Cardiac fibroblast (primary cell): ENCODE measurements around the gene ZNF503.

Experiments
- DNase-seq, 2 donors: peaks; one replicate each; pipeline versions ENCODE4 v3.0.0 to v3.0.0-alpha.2; 2010; ENCODE audit warnings: low read depth in 2 of 2
- H3K4me3 ChIP-seq, 2 donors: replicated peaks in 1 of 2; 1 replicate in 1 of 2; 2 replicates in 1 of 2; pipeline ENCODE4 v1.5.1; 2011; ENCODE audit warnings: low read depth in 2 of 2, low read length in 2 of 2, mild to moderate bottlenecking in 2 of 2, moderate library complexity in 1 of 2
- TF ChIP-seq, protein P1 (sequence below): IDR thresholded peaks from one replicate; pipeline ENCODE4 v1.5.1; 2011; ENCODE audit warnings: low read depth, mild to moderate bottlenecking, low read length, inconsistent platforms

ZNF503 gene

DNA sequence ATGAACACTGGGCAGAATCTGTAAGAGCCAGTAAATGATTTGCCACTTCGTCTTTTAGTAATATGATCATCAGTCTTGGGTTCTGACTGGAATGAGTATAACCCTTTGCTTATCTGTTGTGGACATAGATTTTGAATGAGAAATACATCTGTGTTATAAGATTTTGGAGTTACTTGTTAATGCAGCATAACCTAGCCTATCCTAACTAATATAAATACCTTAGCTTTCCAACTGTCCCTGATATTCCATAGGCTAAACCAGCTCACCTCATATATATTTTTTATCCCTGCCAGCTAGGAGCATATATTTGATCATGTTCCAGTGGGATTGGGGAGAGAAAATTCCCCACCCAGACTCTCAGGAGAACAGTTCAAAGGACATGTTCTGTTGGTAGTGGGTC is 44.9 kb upstream of the ZNF503 start:
- TF ChIP-seq, protein P1, sequence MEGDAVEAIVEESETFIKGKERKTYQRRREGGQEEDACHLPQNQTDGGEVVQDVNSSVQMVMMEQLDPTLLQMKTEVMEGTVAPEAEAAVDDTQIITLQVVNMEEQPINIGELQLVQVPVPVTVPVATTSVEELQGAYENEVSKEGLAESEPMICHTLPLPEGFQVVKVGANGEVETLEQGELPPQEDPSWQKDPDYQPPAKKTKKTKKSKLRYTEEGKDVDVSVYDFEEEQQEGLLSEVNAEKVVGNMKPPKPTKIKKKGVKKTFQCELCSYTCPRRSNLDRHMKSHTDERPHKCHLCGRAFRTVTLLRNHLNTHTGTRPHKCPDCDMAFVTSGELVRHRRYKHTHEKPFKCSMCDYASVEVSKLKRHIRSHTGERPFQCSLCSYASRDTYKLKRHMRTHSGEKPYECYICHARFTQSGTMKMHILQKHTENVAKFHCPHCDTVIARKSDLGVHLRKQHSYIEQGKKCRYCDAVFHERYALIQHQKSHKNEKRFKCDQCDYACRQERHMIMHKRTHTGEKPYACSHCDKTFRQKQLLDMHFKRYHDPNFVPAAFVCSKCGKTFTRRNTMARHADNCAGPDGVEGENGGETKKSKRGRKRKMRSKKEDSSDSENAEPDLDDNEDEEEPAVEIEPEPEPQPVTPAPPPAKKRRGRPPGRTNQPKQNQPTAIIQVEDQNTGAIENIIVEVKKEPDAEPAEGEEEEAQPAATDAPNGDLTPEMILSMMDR: no peak
- no peak overlapping the region for H3K4me3 ChIP-seq
- DNase-seq: no peak

DNA sequence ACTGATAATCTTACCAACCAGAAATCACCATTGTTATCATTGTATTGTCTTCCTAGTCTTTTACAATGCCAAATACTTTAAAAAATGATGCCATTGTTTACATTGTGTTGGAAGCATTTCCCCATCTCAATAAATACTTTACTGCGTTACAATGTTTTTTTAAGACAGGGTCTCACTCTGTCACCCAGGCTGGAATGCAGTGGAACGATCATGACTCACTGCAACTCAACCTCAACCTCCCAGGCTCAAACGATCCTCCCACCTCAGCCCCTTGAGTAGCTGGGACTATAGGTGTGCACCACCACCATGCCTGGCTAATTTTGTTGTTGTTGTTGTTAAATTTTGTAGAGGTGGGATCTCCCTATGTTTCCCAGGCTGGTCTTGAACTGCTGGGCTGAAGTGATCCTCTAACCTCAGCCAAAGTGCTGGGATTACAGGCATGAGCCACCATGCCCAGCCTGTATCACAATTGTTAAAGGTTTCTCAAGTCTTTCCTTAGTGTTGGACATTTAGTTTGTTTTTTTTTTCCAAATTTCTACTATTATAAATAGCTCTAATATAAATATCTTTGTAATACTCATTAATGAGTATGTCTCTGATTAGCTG is 43.3 kb upstream of the ZNF503 start:
- TF ChIP-seq, protein P1: no peak
- DNase-seq: peak in 1 of 2 donors; percentile 16
- H3K4me3 ChIP-seq: no peak overlapping the region

GRCh38 chr10:75443362-75443761 is 41.8 kb upstream of the ZNF503 start:
- DNase-seq: no peak
- no peak overlapping the region for H3K4me3 ChIP-seq
- TF ChIP-seq, protein P1: no peak

DNA sequence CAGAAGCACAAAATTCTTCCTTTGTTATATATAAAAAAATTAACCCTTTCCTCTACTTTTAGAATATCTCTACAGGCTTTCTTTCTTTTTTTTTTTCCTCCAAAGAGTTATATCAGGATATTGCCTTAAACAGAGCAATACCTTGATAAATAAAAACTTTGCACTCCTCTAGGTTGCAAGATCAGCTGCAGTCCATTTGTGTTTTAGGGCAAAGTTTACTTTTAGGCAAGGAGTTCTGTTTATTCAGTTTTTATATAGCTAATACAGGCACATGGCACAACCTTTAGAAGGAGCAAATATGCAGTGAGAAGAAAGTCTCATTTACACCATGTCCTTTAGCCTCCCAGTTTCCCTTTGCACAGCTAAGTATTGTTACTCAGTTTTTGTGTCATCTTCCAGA is 40.1 kb upstream of the ZNF503 start:
- TF ChIP-seq, protein P1: no peak
- DNase-seq: no peak
- no peak overlapping the region for H3K4me3 ChIP-seq

- no peak for DNase-seq
- TF ChIP-seq, protein P1: no peak
- H3K4me3 ChIP-seq: no peak overlapping the region
Observed at GRCh38 chr10:75441196-75441595, 39.6 kb upstream of the ZNF503 start.

- H3K4me3 ChIP-seq: no peak overlapping the region
- no peak for DNase-seq
- TF ChIP-seq, protein P1: no peak
Observed at GRCh38 chr10:75440271-75440793, 38.8 kb upstream of the ZNF503 start.

GRCh38 chr10:75439811-75440210 is 38.2 kb upstream of the ZNF503 start:
- TF ChIP-seq, protein P1: no peak
- H3K4me3 ChIP-seq: no peak overlapping the region
- DNase-seq: no peak
